ENCODE measurements around the gene ABI2.

- TF ChIP-seq SP1 (IDR thresholded peaks at IDR 0.05) (no peak), CTCF (IDR thresholded peaks at IDR 0.05; ENCODE audit: low read depth, low read length, missing input control) (no peak)
Observed at GRCh38 chr2:203446071-203446481, 117.9 kb downstream of the ABI2 start.

Data from liver (tissue), 3 donors.